Endodermal cell (in vitro differentiated cells): ENCODE measurements around the gene LRP3. TPM values are rescaled to one million over a fixed set of nuclear protein-coding genes. Genes with fewer than 3 reads are reported as not detected.

Experiments
- DNase-seq: peaks from one replicate; pipeline ENCODE4 v3.0.0-alpha.2; 2017
- H3K27ac ChIP-seq: 2 replicates; pipeline ENCODE4 v1.5.1; 2013; ENCODE audit warnings: mild to moderate bottlenecking, low read depth, low read length, moderate library complexity
- H3K27me3 ChIP-seq: 2 replicates; pipeline ENCODE4 v1.6.1; 2013; ENCODE audit warnings: mild to moderate bottlenecking, low read length, moderate library complexity; ENCODE audit not compliant: insufficient read depth, control insufficient read depth, poor library complexity, severe bottlenecking
- H3K36me3 ChIP-seq: 2 replicates; pipeline ENCODE4 v1.7.0; 2013; ENCODE audit warnings: mild to moderate bottlenecking, low read length, moderate library complexity; ENCODE audit not compliant: control insufficient read depth, insufficient read depth
- H3K4me1 ChIP-seq: one replicate; pipeline ENCODE4 v1.7.0; 2013; ENCODE audit warnings: low read length; ENCODE audit not compliant: control insufficient read depth, insufficient read depth
- H3K4me3 ChIP-seq: 2 replicates; pipeline ENCODE4 v1.5.1; 2013; ENCODE audit warnings: mild to moderate bottlenecking, low read length, moderate library complexity
- H3K9ac ChIP-seq: 2 replicates; pipeline ENCODE4 v1.6.1; 2013; ENCODE audit warnings: mild to moderate bottlenecking, low read length, moderate library complexity; ENCODE audit not compliant: poor library complexity, severe bottlenecking; ENCODE audit errors: extremely low read depth
- H3K9me3 ChIP-seq: 2 replicates; pipeline ENCODE4 v1.6.1; 2013; ENCODE audit warnings: mild to moderate bottlenecking, low read length, moderate library complexity; ENCODE audit not compliant: control insufficient read depth
- H3K27ac Mint-ChIP-seq: 2 replicates; pipeline ENCODE4 v1.8.0; 2020; ENCODE audit warnings: mixed read lengths
- H3K27me3 Mint-ChIP-seq: 2 replicates; pipeline ENCODE4 v1.8.0; 2021; ENCODE audit warnings: mild to moderate bottlenecking, mixed read lengths; ENCODE audit not compliant: insufficient read depth
- H3K36me3 Mint-ChIP-seq: 2 replicates; pipeline ENCODE4 v1.8.0; 2020; ENCODE audit warnings: low read depth, mixed read lengths
- H3K4me1 Mint-ChIP-seq: 2 replicates; pipeline ENCODE4 v1.8.0; 2020; ENCODE audit warnings: mixed read lengths
- H3K4me3 Mint-ChIP-seq: 2 replicates; pipeline ENCODE4 v1.8.0; 2020; ENCODE audit warnings: mild to moderate bottlenecking, moderate library complexity, mixed read lengths
- H3K9me3 Mint-ChIP-seq: 2 replicates; pipeline ENCODE4 v1.8.0; 2020; ENCODE audit warnings: mild to moderate bottlenecking, mixed read lengths
- CTCF ChIP-seq: fragments of 200-600 bp; sonication (generic); conservative IDR thresholded peaks from 2 replicates; pipeline ENCODE4 v1.5.0; 2021; ENCODE audit warnings: antibody characterized with exemption, mild to moderate bottlenecking
- WGBS, 2 experiments: methylation state at CpG; one replicate each; pipeline versions ENCODE4 v1.1.5 to v1.1.7; 2013; ENCODE audit warnings: missing lambda C conversion rate in 2 of 2, mixed read lengths in 1 of 2; ENCODE audit not compliant: insufficient coverage in 1 of 2, insufficient read length in 1 of 2; 5-methylcytosine and 5-hydroxymethylcytosine counted together
- total RNA-seq, 2 donors: library from RNA; stranded (reverse); fragmentation: NEBNext Ultra II Directional in 1 of 2; extraction: Animal tissue kit (Norgen Biotek cat#: 25700) in 1 of 2; gene quantifications; 2 replicates in 1 of 2; 3 replicates in 1 of 2; pipeline ENCODE4 v1.2.1, GENCODE V29; 2021

Gene LRP3
- total RNA-seq, 2 donors from 2014 or later = 21.2 to 34.4 TPM

GRCh38 chr19:33206261-33207039 lies 12.3 kb downstream of the LRP3 start:
- Histone ChIP-seq H3K9me3 (no peaks in the 10 kb centered on the region), H3K4me1 (no peaks in the 10 kb centered on the region), H3K4me3 (no peak overlapping the region), H3K36me3 (peaks cover 5% of the 10 kb centered on the region), H3K27me3 (no peaks in the 10 kb centered on the region), H3K9ac (no peak overlapping the region), H3K27ac (no peak overlapping the region)
- Mint-ChIP-seq H3K27me3 (no peaks in the 10 kb centered on the region), H3K4me1 (no peaks in the 10 kb centered on the region), H3K9me3 (no peaks in the 10 kb centered on the region), H3K4me3 (no peak overlapping the region), H3K36me3 (peaks cover 9% of the 10 kb centered on the region), H3K27ac (no peak overlapping the region)
- 94 to 98% methylated on average over 25 to 38 of the region's 38 CpGs for WGBS, 2 experiments
- no peak for DNase-seq
- TF ChIP-seq CTCF = no peak

GRCh38 chr19:33207040-33207620 lies 13.0 kb downstream of the LRP3 start:
- Mint-ChIP-seq H3K27me3 (no peaks in the 10 kb centered on the region), H3K4me3 (no peak overlapping the region), H3K9me3 (no peaks in the 10 kb centered on the region), H3K36me3 (peaks cover 9% of the 10 kb centered on the region), H3K4me1 (no peaks in the 10 kb centered on the region), H3K27ac (no peak overlapping the region)
- H3K27ac ChIP-seq = no peak overlapping the region
- DNase-seq = no peak
- TF ChIP-seq CTCF = no peak
- no peak overlapping the region for H3K9ac ChIP-seq
- H3K36me3 ChIP-seq = peaks cover 5% of the 10 kb centered on the region
- 94 to 96% methylated on average over 17 to 38 of the region's 38 CpGs for WGBS, 2 experiments
- H3K27me3 ChIP-seq = no peaks in the 10 kb centered on the region
- no peaks in the 10 kb centered on the region for H3K9me3 ChIP-seq
- H3K4me3 ChIP-seq = no peak overlapping the region
- no peaks in the 10 kb centered on the region for H3K4me1 ChIP-seq

- H3K9me3 Mint-ChIP-seq = no peaks in the 10 kb centered on the region
- DNase-seq = no peak
- Histone ChIP-seq H3K4me3 (no peak overlapping the region), H3K36me3 (peaks cover 3% of the 10 kb centered on the region), H3K9me3 (no peaks in the 10 kb centered on the region), H3K27me3 (no peaks in the 10 kb centered on the region), H3K4me1 (no peaks in the 10 kb centered on the region), H3K27ac (no peak overlapping the region), H3K9ac (no peak overlapping the region)
- H3K36me3 Mint-ChIP-seq = peaks cover 4% of the 10 kb centered on the region
- no peak overlapping the region for H3K4me3 Mint-ChIP-seq
- H3K27ac Mint-ChIP-seq = no peak overlapping the region
- H3K27me3 Mint-ChIP-seq = no peaks in the 10 kb centered on the region
- no peak for TF ChIP-seq CTCF
- 90 to 92% methylated on average over 7 to 9 of the region's 9 CpGs for WGBS, 2 experiments
- no peaks in the 10 kb centered on the region for H3K4me1 Mint-ChIP-seq
Observed at GRCh38 chr19:33207903-33208302, 13.8 kb downstream of the LRP3 start.
